D721Med (cell line): ENCODE data around the gene LDLRAD3.

ENCODE experiments used
- DNase-seq: peaks from one replicate; pipeline ENCODE4 v3.0.0; 2011; ENCODE audit warnings: low spot score; ENCODE audit not compliant: insufficient read length
- FAIRE-seq: peaks from 2 replicates; lab custom pipeline; 2011; peaks lifted over from hg19 to GRCh38; lab: Jason Lieb, UNC
- CTCF ChIP-seq: IDR thresholded peaks from 2 replicates; pipeline ENCODE4 v1.5.1; 2012; ENCODE audit warnings: mild to moderate bottlenecking, control low read depth; ENCODE audit not compliant: insufficient read depth; ENCODE audit errors: missing control alignments

Gene LDLRAD3

DNA sequence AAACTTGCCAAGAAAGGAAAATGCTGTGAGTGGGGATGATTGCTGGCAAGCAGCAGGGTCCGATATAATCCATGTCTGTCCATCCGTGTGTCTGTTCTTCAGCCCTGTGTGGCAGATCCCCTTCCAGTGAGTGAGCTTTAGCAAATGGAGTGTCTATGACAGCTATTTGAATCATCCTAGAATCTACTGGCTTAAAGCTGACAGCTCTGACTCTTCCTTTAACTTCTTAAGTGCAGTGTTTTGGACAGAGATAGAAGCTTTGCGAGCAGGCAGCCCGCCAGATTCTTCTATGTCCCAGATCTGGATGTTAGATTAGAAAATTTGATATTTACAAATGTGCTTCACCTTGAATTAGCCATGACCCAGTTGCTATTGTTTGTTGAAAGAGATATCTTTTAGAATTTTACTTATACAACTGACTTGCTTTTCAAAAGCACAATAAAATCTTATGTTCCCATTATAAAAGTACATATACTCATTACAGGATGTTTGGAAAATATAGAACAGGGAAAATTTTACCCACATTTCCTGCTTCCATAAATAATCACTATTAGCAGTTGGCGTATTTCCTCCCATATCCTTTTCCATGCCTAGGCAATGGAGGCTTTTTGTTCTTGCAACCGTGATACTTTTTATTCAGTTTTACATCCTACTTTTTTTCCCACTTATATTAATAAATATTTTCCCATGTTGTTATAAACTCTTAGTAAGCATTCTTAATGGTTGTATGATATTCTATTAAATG, 220.8 kb downstream of the LDLRAD3 start:
- DNase-seq: no peak
- no peak for TF ChIP-seq CTCF
- FAIRE-seq: no peak

DNA sequence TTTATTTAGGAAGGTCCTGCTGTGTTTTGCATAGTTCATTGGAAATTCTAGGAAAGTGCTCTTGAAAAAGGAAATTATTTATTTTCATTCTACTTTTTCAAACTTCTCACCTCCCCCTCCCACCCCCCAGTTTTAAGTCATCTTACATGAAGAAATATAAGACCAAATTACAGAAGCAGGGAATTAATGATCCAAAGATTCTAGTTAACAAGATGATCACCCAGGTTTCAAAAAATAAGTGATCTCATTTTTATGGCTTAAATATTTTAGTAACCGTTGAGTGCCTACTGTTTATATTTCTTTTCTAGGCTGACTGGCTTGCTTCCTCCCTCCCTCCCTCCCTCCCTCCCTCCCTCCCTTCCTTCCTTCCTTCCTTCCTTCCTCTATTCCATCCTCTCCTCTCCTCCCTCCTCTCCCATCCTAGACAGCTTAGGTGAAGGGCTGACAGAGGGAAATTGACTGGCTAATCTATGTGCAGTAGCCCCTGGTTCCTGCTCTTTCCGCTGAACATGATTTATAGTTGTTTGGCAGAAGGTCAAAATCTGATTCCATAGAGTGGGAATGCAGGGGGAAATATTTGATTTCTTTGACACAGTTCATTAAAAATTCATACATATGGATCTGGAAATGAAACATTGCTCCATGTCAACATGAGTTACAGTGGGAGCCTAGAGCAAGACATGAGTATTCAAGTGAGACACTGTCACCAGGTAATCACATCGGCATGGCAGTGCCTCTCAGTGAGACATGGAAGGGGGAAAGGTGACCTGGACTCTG, 221.9 kb downstream of the LDLRAD3 start:
- DNase-seq (no peak), FAIRE-seq (no peak)
- no peak for TF ChIP-seq CTCF

- DNase-seq (no peak), FAIRE-seq (no peak)
- TF ChIP-seq CTCF: no peak
These were observed 223.2 kb downstream of the LDLRAD3 start for GRCh38 chr11:36167073-36167472.

DNA sequence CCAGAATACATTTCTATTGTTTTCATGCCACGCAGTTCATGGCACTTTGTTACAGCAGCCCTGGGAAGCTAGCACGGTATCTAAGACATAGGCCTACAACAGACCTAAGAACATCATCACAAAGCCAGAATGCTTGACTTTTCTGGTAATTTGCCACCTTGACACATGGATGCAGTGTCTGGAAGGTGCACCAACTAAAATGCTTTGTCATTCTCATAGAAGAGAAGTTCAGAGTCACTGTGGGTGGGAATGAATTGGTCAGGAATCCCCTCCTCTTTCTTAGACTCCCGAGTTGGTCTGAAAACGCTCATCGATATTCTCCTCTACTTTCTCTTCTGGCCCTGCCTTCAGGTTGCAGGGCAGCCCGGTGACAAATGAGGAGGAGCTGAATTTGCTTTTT, 223.9 kb downstream of the LDLRAD3 start:
- no peak for TF ChIP-seq CTCF
- FAIRE-seq (no peak), DNase-seq (no peak)

- DNase-seq (no peak), FAIRE-seq (no peak)
- no peak for TF ChIP-seq CTCF
These were observed 234.0 kb downstream of the LDLRAD3 start for GRCh38 chr11:36177836-36178235.

DNA sequence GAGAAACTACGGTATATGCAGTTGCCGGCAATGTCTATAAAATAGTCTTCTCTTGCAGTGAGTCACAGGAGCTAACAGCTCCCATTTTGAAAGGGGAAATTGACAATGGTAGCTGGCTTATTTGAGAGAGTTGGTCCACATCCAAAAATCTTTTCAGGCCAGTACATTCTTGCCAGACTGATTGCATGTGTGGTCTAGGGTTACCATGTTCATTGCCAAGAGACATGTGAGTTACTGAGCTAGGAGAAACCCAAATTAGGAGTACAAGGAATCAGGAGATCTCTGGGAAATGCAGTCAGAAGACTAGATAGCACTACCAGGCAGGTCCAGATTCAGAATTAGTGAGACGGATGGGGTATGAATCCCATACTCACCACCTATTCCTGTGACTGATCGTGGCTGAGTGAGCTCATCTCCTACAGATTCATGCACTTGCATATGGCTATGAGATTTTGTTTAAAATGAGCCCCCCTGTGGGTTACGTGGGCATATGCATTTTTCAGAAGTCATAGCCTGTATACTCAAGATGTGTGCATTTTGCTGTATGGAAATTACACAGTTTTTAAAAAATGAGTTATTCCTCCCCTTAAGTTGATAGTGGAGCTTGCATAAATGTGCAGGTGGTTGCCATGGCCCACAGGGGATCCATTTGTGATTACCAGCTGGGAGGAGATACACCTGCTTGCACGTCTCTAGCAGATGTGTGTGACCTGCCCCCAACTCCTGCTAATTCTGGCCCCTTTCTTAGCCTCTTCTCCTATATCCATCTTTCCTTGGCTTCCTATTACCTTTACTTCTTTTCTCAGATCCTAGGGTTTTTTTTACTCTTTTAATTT, 242.7 kb downstream of the LDLRAD3 start:
- DNase-seq (no peak), FAIRE-seq (no peak)
- TF ChIP-seq CTCF: no peak
